GM19099 (cell line): ENCODE measurements around the gene DPP10.

ENCODE experiments used
- POLR2A ChIP-seq: IDR thresholded peaks from 3 replicates; pipeline ENCODE4 v1.6.1; 2011; ENCODE audit warnings: low read depth; ENCODE audit not compliant: insufficient read length; ENCODE audit errors: extremely low read depth

The DPP10 gene

DNA sequence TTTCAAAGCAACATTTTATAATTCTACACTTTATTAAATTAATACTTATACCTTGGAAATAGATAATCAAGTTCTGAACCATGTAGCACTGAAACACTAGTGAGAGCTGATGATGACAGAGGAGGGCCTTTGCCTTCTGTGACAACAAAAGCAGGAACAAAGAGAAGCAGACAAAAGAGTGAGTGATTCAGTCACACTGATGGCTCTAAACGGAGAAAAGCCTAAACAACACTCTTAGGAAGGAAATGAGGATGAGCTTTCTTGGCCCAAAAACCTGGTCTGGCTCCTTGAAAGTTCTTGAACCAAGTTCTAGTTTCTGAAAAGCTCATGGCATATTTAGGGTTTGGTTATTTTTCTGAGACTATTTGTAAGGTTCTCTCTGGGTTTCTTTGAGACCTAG lies 271.9 kb downstream of the DPP10 start:
- TF ChIP-seq POLR2A = no peak

DNA sequence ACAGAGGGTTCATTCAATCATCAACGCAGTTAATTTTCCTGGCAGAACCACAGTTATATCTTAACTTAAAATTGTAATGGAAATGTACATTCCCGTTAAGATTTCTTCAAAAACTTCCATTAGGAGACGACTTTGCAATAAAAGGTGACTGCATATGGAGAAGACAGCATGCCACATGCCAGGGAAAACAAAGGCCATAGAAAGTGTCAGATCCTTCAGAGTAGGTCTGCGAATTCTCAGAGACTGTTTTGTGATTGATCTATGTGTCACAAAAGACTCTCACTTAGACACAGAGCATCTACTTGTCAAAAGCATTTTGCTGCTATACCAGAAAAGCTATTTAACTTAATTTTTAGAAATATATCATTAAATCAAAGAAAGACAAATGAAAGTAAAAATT lies 274.6 kb downstream of the DPP10 start:
- TF ChIP-seq POLR2A = no peak

- no peak for TF ChIP-seq POLR2A
These were observed 282.0 kb downstream of the DPP10 start for GRCh38 chr2:114724454-114724853.

- TF ChIP-seq POLR2A = no peak
These were observed 284.6 kb downstream of the DPP10 start for GRCh38 chr2:114727012-114727411.

DNA sequence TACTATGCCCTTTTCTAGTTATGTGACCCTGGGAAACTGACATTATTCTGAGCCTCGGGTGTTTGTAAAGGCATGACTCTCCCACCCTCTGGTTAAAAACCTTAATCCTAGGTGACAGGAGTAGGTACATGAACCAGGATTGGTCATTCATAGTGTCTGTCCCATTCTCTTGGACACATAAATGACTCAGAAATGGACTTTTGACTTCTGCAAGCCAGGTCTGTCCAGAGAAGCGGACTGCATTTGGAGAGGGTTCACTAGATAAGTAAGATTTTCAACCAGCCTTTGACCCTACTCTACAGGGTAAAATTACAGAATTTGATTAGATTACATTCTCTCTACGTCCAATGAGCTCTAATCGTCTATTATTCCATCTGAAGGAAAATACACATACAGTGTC lies 285.9 kb downstream of the DPP10 start:
- TF ChIP-seq POLR2A = no peak

DNA sequence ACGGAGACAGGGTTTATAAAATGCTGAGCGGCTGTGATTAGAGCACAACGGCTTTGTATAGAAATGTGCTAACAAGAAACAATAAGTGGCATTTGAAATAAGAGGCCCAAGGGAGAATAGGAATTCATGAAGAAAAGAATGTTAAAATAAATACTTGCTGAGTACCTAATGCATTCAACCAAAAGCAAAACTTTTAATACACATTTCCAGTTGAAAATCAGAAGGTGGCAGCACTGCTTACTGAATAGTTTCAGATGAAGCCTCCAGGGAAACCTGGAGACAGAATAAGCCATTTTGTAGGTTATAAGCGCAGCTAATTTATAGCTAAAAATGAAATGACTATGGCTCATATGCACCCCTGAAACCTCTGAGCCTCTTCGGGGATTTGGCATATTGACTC lies 286.6 kb downstream of the DPP10 start:
- TF ChIP-seq POLR2A = no peak

DNA sequence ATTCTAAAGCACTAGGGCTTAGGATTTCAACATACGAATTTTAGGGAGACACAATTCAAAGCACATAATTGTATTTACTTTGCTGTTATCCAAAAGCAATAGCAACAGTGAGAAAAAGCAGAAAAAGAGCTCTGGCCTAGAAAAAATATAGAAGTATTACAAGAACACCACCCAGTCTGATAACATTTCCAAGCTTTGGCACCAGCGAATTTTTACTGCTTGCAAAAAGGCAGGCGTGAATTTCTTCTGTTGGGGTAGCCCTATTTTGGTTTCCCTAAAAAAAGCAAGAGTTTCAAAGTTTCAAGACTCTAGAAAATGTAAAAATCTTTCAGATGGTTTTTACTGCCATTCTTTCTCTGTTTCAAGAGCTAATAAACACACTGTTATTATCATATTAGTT lies 292.7 kb downstream of the DPP10 start:
- TF ChIP-seq POLR2A = no peak

GRCh38 chr2:114742245-114742644 lies 299.8 kb downstream of the DPP10 start:
- TF ChIP-seq POLR2A = no peak

DNA sequence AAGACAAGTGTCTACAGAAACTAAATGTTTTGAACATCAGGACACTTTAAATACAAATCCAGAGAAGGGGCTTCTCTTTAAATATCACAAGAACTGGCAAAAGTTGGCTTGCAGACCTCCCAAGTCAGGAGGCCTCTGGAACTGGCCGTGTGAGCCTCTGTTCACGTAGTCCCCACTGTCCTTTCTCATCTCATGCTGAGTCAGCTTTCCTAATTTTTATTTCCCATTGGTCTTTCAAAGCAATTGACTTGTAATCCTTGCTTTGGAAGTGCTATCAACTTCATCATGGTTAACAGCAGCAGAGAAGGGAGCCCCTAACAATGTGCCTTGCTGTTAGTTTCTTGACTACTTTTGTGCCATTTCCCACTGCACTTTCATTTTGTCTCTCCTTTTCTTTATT lies 303.3 kb downstream of the DPP10 start:
- TF ChIP-seq POLR2A = no peak

DNA sequence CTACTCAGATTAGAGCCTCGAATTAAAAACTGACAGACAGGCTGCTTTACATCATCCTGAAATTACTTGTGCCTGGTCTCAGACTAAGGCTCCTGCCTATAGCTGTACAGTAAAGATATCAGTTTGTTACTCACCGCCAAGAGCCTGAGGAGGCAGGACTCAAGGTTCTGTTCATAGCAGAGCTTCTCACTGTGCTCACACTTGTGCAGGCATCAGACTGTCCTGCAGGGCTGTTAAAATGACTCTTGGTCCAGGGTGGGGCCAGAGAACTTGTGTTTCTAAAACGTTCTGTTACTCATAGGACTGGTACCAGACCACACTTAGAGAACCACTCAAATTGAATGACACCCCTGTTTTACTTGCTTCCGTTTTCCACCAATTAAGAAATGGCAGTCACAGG lies 310.0 kb downstream of the DPP10 start:
- TF ChIP-seq POLR2A = no peak

DNA sequence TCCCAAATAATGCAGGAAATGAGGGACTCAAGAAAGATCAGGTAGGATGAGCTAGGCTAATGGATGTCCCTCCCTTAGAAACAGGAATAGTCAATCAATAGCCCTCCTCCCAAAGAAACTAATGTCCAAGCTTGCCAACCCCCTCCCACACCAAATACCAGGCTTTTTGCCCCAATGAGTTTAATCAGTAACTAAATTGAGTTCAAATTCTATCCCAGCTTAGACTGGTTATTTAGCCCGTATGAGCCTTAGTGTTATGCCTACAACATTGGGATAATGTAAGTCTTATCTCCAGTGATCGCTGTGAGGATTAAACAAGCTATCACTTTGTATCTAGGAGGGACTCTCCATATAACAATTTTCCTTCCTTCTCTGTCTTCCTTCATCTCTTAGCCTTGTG lies 310.7 kb downstream of the DPP10 start:
- TF ChIP-seq POLR2A = no peak

DNA sequence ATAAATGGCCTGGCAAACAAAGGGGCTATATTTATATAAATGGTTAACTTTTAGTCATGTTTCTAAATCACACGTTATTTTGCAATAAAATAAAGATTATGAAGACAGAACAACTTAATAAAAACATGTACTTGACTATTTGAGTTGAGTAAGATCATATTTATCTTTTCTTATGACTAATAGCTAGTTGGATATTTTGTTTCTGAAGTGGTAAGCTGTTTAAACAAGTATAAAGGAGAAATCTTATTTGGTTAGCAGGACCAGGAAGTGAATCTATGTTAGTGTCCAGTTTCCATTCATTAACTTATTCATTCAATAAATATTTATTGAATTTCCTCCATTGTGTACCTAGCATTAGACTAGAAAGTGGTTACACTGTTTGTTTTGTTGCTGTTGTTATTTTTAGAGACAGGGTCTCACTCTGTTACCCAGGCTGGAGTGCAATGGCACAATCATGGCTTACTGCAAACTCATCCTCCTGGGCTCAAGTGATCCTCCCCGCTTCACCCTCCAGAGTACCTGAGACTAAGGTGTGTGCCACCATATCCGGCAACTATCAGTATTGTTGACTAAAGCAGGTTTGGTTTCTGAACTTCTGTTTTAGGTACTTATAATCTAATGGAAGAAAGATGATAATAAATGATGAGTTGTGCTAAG lies 312.6 kb downstream of the DPP10 start:
- TF ChIP-seq POLR2A = no peak

GRCh38 chr2:114762376-114762775 lies 319.9 kb downstream of the DPP10 start:
- no peak for TF ChIP-seq POLR2A

DNA sequence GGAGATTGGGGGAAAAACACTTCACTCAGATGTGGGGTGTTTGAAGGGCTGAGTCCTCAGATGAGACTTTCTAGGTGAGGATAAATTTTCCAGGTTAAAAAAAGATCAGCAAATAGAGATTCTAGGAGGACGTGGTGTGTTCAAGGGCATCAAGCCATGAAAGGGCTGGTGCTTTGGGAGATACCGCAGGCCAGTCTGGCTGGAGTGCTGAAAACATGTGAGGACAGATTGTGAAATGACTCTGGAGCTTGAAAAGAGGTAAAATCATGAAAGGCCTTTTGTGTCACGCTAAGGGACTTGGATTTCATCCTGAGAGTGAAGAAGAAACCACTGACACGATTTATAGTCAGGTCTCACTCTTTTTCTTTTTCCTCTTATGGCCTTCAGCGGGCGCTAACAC lies 320.5 kb downstream of the DPP10 start:
- no peak for TF ChIP-seq POLR2A

DNA sequence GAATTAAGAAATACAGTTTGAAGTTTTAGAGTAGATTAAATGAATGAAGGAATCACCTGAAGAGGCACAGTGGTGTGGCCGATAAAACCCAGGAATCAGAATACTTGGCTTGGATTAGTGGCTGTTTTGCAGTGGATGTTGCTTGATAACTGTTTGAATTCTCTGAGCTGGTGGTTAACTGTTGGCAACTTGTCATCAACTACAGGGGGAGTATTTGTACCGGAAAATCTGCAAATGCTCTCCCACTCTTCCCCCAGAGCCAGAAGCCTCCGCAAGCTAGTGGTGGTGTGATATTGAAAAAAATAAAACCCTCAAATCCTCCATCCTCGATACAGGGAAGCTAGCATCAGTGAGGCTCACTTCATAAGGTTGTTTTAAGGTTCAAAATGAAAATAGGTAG lies 326.7 kb downstream of the DPP10 start:
- TF ChIP-seq POLR2A = no peak

DNA sequence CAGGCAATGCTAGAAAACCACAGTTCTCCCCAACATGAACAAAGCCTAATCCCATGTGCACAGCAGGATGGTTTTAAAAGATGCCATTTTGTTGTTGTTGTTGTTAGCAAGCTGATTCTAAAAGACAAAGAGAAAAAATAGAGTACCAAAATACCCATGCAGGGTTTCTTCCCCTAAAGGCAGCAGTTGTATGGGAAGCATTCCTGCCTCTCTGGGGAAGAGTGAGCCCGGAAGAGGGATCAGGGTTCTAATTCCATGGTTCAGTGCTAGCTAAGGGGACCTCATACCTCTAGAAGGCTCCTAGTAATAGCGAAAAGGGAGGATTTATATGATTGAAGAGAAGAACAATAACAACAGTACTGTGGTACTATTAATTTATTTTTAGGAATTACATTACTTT lies 327.6 kb downstream of the DPP10 start:
- no peak for TF ChIP-seq POLR2A

- TF ChIP-seq POLR2A = no peak
These were observed 341.6 kb downstream of the DPP10 start for GRCh38 chr2:114784046-114784445.

- TF ChIP-seq POLR2A = no peak
These were observed 342.6 kb downstream of the DPP10 start for GRCh38 chr2:114784890-114785583.

DNA sequence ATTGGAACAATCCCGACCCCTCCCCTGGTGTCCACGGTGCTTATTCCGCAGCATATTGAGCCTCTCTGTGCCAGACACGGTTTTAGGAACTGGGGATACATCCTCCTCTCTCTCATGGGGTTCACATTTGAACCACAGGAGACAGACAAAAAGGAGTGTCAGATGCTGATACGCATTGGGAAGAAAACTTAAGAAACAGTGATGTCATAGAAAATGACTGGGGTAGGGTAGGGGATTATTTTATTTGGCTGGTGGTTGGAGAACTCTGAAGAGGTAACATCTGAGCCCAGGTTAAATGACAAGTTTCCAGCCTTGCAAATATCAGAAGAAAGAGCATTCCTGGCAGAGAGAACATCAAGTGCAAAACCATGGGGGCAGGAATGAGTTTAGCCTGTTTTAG lies 344.5 kb downstream of the DPP10 start:
- TF ChIP-seq POLR2A = no peak
